ENCODE data around the gene CNST. TPM values are rescaled to one million over a fixed set of nuclear protein-coding genes. Genes with fewer than 3 reads are reported as not detected.
"Not testable (repeated sequence)": the region's sequence is repeated elsewhere in the genome, so short reads cannot be mapped to it uniquely, and the experiment has no call there.

CNST gene
- polyA plus RNA-seq, 4 donors, result 18.8 to 25.7 (median 23.6) TPM

GRCh38 chr1:246583056-246583440 is 16.8 kb downstream of the CNST start:
- DNase-seq (ENCODE audit: low read depth in 4 of 4, low spot score in 3 of 4), result no peak

- no peak for DNase-seq (ENCODE audit: low read depth in 4 of 4, low spot score in 3 of 4)
Measured at GRCh38 chr1:246583448-246584185, 17.4 kb downstream of the CNST start.

- DNase-seq (ENCODE audit: low read depth in 4 of 4, low spot score in 3 of 4), result no peak
Measured at GRCh38 chr1:246587032-246587431, 20.8 kb downstream of the CNST start.

- no peak for DNase-seq (ENCODE audit: low read depth in 4 of 4, low spot score in 3 of 4)
Measured at GRCh38 chr1:246587606-246588005, 21.4 kb downstream of the CNST start.

GRCh38 chr1:246588159-246588721 is 22.0 kb downstream of the CNST start:
- no peak for DNase-seq (ENCODE audit: low read depth in 4 of 4, low spot score in 3 of 4)

- DNase-seq (ENCODE audit: low read depth in 4 of 4, low spot score in 3 of 4), result not testable (repeated sequence)
Measured at GRCh38 chr1:246589919-246590318, 23.7 kb downstream of the CNST start.

GRCh38 chr1:246591047-246591446 is 24.8 kb downstream of the CNST start:
- DNase-seq (ENCODE audit: low read depth in 4 of 4, low spot score in 3 of 4), result no peak

- DNase-seq (ENCODE audit: low read depth in 4 of 4, low spot score in 3 of 4), result no peak
Measured at GRCh38 chr1:246591504-246591903, 25.2 kb downstream of the CNST start.

- no peak for DNase-seq (ENCODE audit: low read depth in 4 of 4, low spot score in 3 of 4)
Measured at GRCh38 chr1:246591958-246592357, 25.7 kb downstream of the CNST start.

- no peak for DNase-seq (ENCODE audit: low read depth in 4 of 4, low spot score in 3 of 4)
Measured at GRCh38 chr1:246592695-246593094, 26.4 kb downstream of the CNST start.

- no peak for DNase-seq (ENCODE audit: low read depth in 4 of 4, low spot score in 3 of 4)
Measured at GRCh38 chr1:246595146-246595545, 28.9 kb downstream of the CNST start.

- DNase-seq (ENCODE audit: low read depth in 4 of 4, low spot score in 3 of 4), result no peak
Measured at GRCh38 chr1:246597340-246597739, 31.1 kb downstream of the CNST start.

GRCh38 chr1:246597971-246598370 is 31.7 kb downstream of the CNST start:
- DNase-seq (ENCODE audit: low read depth in 4 of 4, low spot score in 3 of 4), result no peak

- no peak for DNase-seq (ENCODE audit: low read depth in 4 of 4, low spot score in 3 of 4)
Measured at GRCh38 chr1:246599315-246599714, 33.1 kb downstream of the CNST start.

- DNase-seq (ENCODE audit: low read depth in 4 of 4, low spot score in 3 of 4), result no peak
Measured at GRCh38 chr1:246600579-246600978, 34.3 kb downstream of the CNST start.

- DNase-seq (ENCODE audit: low read depth in 4 of 4, low spot score in 3 of 4), result no peak
Measured at GRCh38 chr1:246602194-246602593, 35.9 kb downstream of the CNST start.

- DNase-seq (ENCODE audit: low read depth in 4 of 4, low spot score in 3 of 4), result not testable (repeated sequence)
Measured at GRCh38 chr1:246605231-246605630, 39.0 kb downstream of the CNST start.

- DNase-seq (ENCODE audit: low read depth in 4 of 4, low spot score in 3 of 4), result no peak
Measured at GRCh38 chr1:246607462-246607861, 41.2 kb downstream of the CNST start.

- peak in 1 of 4 donors; percentile 37 for DNase-seq (ENCODE audit: low read depth in 4 of 4, low spot score in 3 of 4)
Measured at GRCh38 chr1:246608616-246609376, 42.5 kb downstream of the CNST start.

- no peak for DNase-seq (ENCODE audit: low read depth in 4 of 4, low spot score in 3 of 4)
Measured at GRCh38 chr1:246609632-246610031, 43.4 kb downstream of the CNST start.

GRCh38 chr1:246613096-246613758 is 47.0 kb downstream of the CNST start:
- no peak for DNase-seq (ENCODE audit: low read depth in 4 of 4, low spot score in 3 of 4)

All from right renal pelvis (tissue), 4 donors.